ENCODE results near the gene HILPDA. TPM values are rescaled to one million over a fixed set of nuclear protein-coding genes. Genes with fewer than 3 reads are reported as not detected.

The HILPDA gene
- total and polyA plus RNA-seq, 2 of the 4 experiments (the other 2 are of a cell fraction), result 31.2 to 35.6 TPM

GRCh38 chr7:128424686-128425275 is 30.9 kb upstream of the HILPDA start:
- no peak overlapping the region for H2BK15ac ChIP-seq (ENCODE audit: low read depth, low read length)
- H3K4ac ChIP-seq (ENCODE audit: low read depth, low read length), result no peak overlapping the region
- DNase-seq (no peak), ATAC-seq (ENCODE audit: low read depth) (no peak)
- no peak overlapping the region for H4K5ac ChIP-seq (ENCODE audit: low read depth, low read length)
- H3K9me3 ChIP-seq (ENCODE audit: control insufficient read depth, insufficient read depth, low read length), result no peaks in the 10 kb centered on the region
- H2AK5ac ChIP-seq (ENCODE audit: low read depth, low read length), result no peak overlapping the region
- H2BK5ac ChIP-seq (ENCODE audit: low read depth, low read length, poor library complexity, severe bottlenecking), result no peak overlapping the region
- H2AFZ ChIP-seq (replicated peaks; ENCODE audit: low read length, poor library complexity), result no peak overlapping the region
- dilution Hi-C loops (cut with HindIII; ENCODE audit: low sequenced_read_pairs, unreplicated experiment), result no loop called here
- TF ChIP-seq USF2 (IDR thresholded peaks at IDR 0.05; ENCODE audit: low read depth, low read length) (no peak), MAZ (IDR thresholded peaks at IDR 0.05; ENCODE audit: borderline replicate concordance, low read depth, low read length) (no peak), RCOR1 (IDR thresholded peaks at IDR 0.05; ENCODE audit: insufficient replicate concordance, low read length) (no peak), MXI1 (IDR thresholded peaks at IDR 0.05; ENCODE audit: borderline replicate concordance, low read depth, low read length) (no peak), CEBPB (IDR thresholded peaks at IDR 0.05; ENCODE audit: low read depth, low read length) (no peak), SMC3 (IDR thresholded peaks at IDR 0.05; ENCODE audit: low read depth, low read length) (no peak), BHLHE40 (IDR thresholded peaks at IDR 0.05; ENCODE audit: low read depth, low read length) (no peak), FOS (IDR thresholded peaks at IDR 0.05; ENCODE audit: low read depth, low read length) (no peak), RFX5 (IDR thresholded peaks at IDR 0.05; ENCODE audit: low read depth, low read length) (no peak), RAD21 (IDR thresholded peaks at IDR 0.05; ENCODE audit: low read length) (no peak), CHD1 (IDR thresholded peaks at IDR 0.05; ENCODE audit: low read depth, low read length) (no peak), ELK1 (IDR thresholded peaks at IDR 0.05; ENCODE audit: borderline replicate concordance, low read depth, low read length) (no peak), MAFK (IDR thresholded peaks at IDR 0.05; ENCODE audit: low read depth, low read length) (no peak), POLR2A (IDR thresholded peaks at IDR 0.05; ENCODE audit: low read depth, low read length) (no peak), NFE2L2 (IDR thresholded peaks at IDR 0.05; ENCODE audit: low read depth, low read length) (no peak)
- TF ChIP-seq, protein P1, sequence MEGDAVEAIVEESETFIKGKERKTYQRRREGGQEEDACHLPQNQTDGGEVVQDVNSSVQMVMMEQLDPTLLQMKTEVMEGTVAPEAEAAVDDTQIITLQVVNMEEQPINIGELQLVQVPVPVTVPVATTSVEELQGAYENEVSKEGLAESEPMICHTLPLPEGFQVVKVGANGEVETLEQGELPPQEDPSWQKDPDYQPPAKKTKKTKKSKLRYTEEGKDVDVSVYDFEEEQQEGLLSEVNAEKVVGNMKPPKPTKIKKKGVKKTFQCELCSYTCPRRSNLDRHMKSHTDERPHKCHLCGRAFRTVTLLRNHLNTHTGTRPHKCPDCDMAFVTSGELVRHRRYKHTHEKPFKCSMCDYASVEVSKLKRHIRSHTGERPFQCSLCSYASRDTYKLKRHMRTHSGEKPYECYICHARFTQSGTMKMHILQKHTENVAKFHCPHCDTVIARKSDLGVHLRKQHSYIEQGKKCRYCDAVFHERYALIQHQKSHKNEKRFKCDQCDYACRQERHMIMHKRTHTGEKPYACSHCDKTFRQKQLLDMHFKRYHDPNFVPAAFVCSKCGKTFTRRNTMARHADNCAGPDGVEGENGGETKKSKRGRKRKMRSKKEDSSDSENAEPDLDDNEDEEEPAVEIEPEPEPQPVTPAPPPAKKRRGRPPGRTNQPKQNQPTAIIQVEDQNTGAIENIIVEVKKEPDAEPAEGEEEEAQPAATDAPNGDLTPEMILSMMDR (conservative IDR thresholded peaks at IDR 0.05; ENCODE audit: low read depth, low read length), result no peak
- no peak overlapping the region for H3K14ac ChIP-seq (replicated peaks; ENCODE audit: low read depth, low read length)
- no peak overlapping the region for H4K8ac ChIP-seq (ENCODE audit: low read depth in 2 of 2, low read length in 2 of 2)
- no peak overlapping the region for H3K9ac ChIP-seq (ENCODE audit: low read depth, low read length)
- H3K27me3 ChIP-seq (ENCODE audit: control insufficient read depth, insufficient read depth, low read length), result peaks cover 4% of the 10 kb centered on the region
- H4K20me1 ChIP-seq (ENCODE audit: insufficient read depth, low read length), result no peaks in the 10 kb centered on the region
- H2BK20ac ChIP-seq (ENCODE audit: low read depth, low read length), result no peak overlapping the region
- H3K36me3 ChIP-seq (ENCODE audit: control insufficient read depth, insufficient read depth, low read length), result no peaks in the 10 kb centered on the region
- intact Hi-C loops (cut with micrococcal nuclease), result loop anchor here (1.0 to 5.0 kb wide), 3 partner anchors 26 to 458 kb away; no protein-coding TSS in a partner anchor
- no peak overlapping the region for H3K56ac ChIP-seq (ENCODE audit: extremely low read depth, insufficient read depth, low read length)
- WGBS, 2 experiments (ENCODE audit: extremely low coverage in 2 of 2, insufficient read length in 1 of 2), result no CpG with 5 or more reads among the region's 1 CpG
- in situ Hi-C loops (cut with MboI; ENCODE audit: low sequenced_read_pairs), result loop anchor here (5.0 kb wide), 1 partner anchor 38 kb away; no protein-coding TSS in a partner anchor
- no peaks in the 10 kb centered on the region for H3K79me1 ChIP-seq (ENCODE audit: low read depth in 1 of 2, low read length in 2 of 2)
- no peak overlapping the region for H3K18ac ChIP-seq (ENCODE audit: low read depth, low read length)
- no peak overlapping the region for H3K27ac ChIP-seq (ENCODE audit: insufficient read depth, low read length)
- no peak overlapping the region for H2BK120ac ChIP-seq (ENCODE audit: low read depth, low read length)
- no peak overlapping the region for H3K23ac ChIP-seq (ENCODE audit: low read depth, low read length)
- no peak overlapping the region for H2AK9ac ChIP-seq (replicated peaks; ENCODE audit: low read depth, low read length, poor library complexity)
- no peak overlapping the region for H3K4me3 ChIP-seq (ENCODE audit: insufficient read depth, low read depth, low read length)
- H3K4me1 ChIP-seq (ENCODE audit: control insufficient read depth, insufficient read depth, low read length), result peaks cover 2% of the 10 kb centered on the region
- POLR2A ChIA-PET (ENCODE audit: unreplicated experiment), result interaction anchor here (0.7 kb wide), 1 partner anchor 30 kb away, joined by 4 read pairs; no protein-coding TSS in a partner anchor
- no peak overlapping the region for H4K91ac ChIP-seq (ENCODE audit: insufficient read depth, low read depth, low read length)
- CTCF ChIA-PET, result interaction anchor here (0.6 to 5.1 kb wide), 10 partner anchors 8 to 626 kb away, joined by 3 to 71 read pairs (median 4); no protein-coding TSS in a partner anchor
- BruUV-seq (replicated peaks), result no TSS peak
- H3K9me1 ChIP-seq (ENCODE audit: insufficient read depth, low read length), result no peaks in the 10 kb centered on the region
- no peak overlapping the region for H3K4me2 ChIP-seq (ENCODE audit: low read depth, low read length)

Measured in IMR-90 (cell line).